GM18505 (cell line): ENCODE measurements around the gene LIMS2.

Experiments
- ATAC-seq: cut with Tn5 transposase; IDR thresholded peaks from one replicate; pipeline ENCODE4 v1.9.1; 2021; ENCODE audit not compliant: unreplicated experiment
- POLR2A ChIP-seq: IDR thresholded peaks from 4 replicates; pipeline ENCODE4 v1.6.1; 2011; ENCODE audit warnings: borderline replicate concordance; ENCODE audit not compliant: insufficient read depth, insufficient read length; ENCODE audit errors: extremely low read depth

LIMS2 gene

GRCh38 chr2:127596311-127597045 is 78.9 kb downstream of the LIMS2 start:
- ATAC-seq = no peak
- TF ChIP-seq POLR2A = no peak

GRCh38 chr2:127594116-127594591 is 81.2 kb downstream of the LIMS2 start:
- ATAC-seq = no peak
- TF ChIP-seq POLR2A = no peak

GRCh38 chr2:127593228-127594115 is 81.9 kb downstream of the LIMS2 start:
- no peak for TF ChIP-seq POLR2A
- ATAC-seq = no peak

GRCh38 chr2:127592761-127593227 is 82.5 kb downstream of the LIMS2 start:
- no peak for ATAC-seq
- TF ChIP-seq POLR2A = no peak

GRCh38 chr2:127591221-127591923 is 84.0 kb downstream of the LIMS2 start:
- no peak for TF ChIP-seq POLR2A
- ATAC-seq = peak; percentile 85

GRCh38 chr2:127590386-127591190 is 84.7 kb downstream of the LIMS2 start:
- no peak for ATAC-seq
- TF ChIP-seq POLR2A = no peak

GRCh38 chr2:127589841-127590240 is 85.5 kb downstream of the LIMS2 start:
- no peak for TF ChIP-seq POLR2A
- ATAC-seq = no peak

- ATAC-seq = no peak
- no peak for TF ChIP-seq POLR2A
These were observed 86.0 kb downstream of the LIMS2 start for GRCh38 chr2:127589358-127589757.
